OCI-LY7 (cell line): Measurements from ENCODE around the gene LAMA4. TPM values are rescaled to one million over a fixed set of nuclear protein-coding genes. Genes with fewer than 3 reads are reported as not detected.

Experiments used
- BruUV-seq: library from RNA; stranded (reverse); fragments of 400-500 nt; replicated peaks from 2 replicates; lab custom pipeline; 2021; lab: Mats Ljungman, UMichigan
- CTCF ChIA-PET: fragments of 300-600 bp; sonication (Branson Sonifier 250); formaldehyde crosslinking; loops from one replicate; lab custom pipeline; 2022; ENCODE audit warnings: antibody characterized with exemption; ENCODE audit not compliant: unreplicated experiment; lab: Charles Lee
- POLR2A ChIA-PET: fragments of 300-600 bp; sonication (Branson Sonifier 250); formaldehyde crosslinking; loops from one replicate; lab custom pipeline; 2022; ENCODE audit warnings: antibody characterized with exemption; lab: Charles Lee
- DNase-seq: peaks from one replicate; pipeline ENCODE4 v3.0.0-alpha.2; 2015; ENCODE audit warnings: low spot score
- H2AFZ ChIP-seq: fragments of 200-600 bp; sonication (generic), shearing (Covaris generic); 2 replicates; pipeline ENCODE4 v1.6.1; 2014; ENCODE audit warnings: mild to moderate bottlenecking, antibody characterized with exemption, low read length, moderate library complexity
- H3K27ac ChIP-seq: fragments of 200-600 bp; sonication (generic); 2 replicates; pipeline ENCODE4 v1.5.1; 2014; ENCODE audit warnings: mixed run types, low read depth, mild to moderate bottlenecking, moderate library complexity, low read length, inconsistent platforms; ENCODE audit not compliant: poor library complexity, severe bottlenecking
- H3K36me3 ChIP-seq: fragments of 200-600 bp; sonication (generic); 2 replicates; pipeline ENCODE4 v1.6.1; 2014; ENCODE audit warnings: mild to moderate bottlenecking, antibody characterized with exemption, low read length, moderate library complexity, mixed read lengths; ENCODE audit not compliant: insufficient read depth
- H3K4me1 ChIP-seq: fragments of 200-600 bp; sonication (generic); 2 replicates; pipeline ENCODE4 v1.5.1; 2014; ENCODE audit warnings: mild to moderate bottlenecking, low read length; ENCODE audit not compliant: insufficient read depth, poor library complexity, severe bottlenecking
- H3K4me2 ChIP-seq: fragments of 200-600 bp; sonication (generic); 2 replicates; pipeline ENCODE4 v1.6.1; 2014; ENCODE audit warnings: mild to moderate bottlenecking, low read length
- H3K4me3 ChIP-seq: fragments of 200-600 bp; sonication (generic); 2 replicates; pipeline ENCODE4 v1.5.1; 2014; ENCODE audit warnings: mild to moderate bottlenecking, low read depth, low read length; ENCODE audit not compliant: poor library complexity, severe bottlenecking
- H3K79me2 ChIP-seq: fragments of 200-600 bp; sonication (generic); 2 replicates; pipeline ENCODE4 v1.6.1; 2016; ENCODE audit warnings: low read depth, mild to moderate bottlenecking, low read length, moderate library complexity, mixed read lengths; ENCODE audit not compliant: insufficient read depth
- H3K9me2 ChIP-seq: fragments of 200-600 bp; sonication (generic); 2 replicates; pipeline ENCODE4 v1.6.1; 2016; ENCODE audit warnings: mild to moderate bottlenecking, low read length, mixed read lengths; ENCODE audit not compliant: insufficient read depth
- H3K9me3 ChIP-seq: fragments of 200-600 bp; sonication (generic); 2 replicates; pipeline ENCODE4 v1.6.1; 2014; ENCODE audit warnings: mild to moderate bottlenecking, mixed run types, low read length, mixed read lengths
- H4K20me1 ChIP-seq: fragments of 200-600 bp; sonication (generic); 2 replicates; pipeline ENCODE4 v1.6.1; 2014; ENCODE audit warnings: mild to moderate bottlenecking, antibody characterized with exemption, low read length, moderate library complexity, mixed read lengths; ENCODE audit not compliant: insufficient read depth
- EZH2phosphoT487 ChIP-seq: fragments of 200-600 bp; sonication (generic); IDR thresholded peaks from 2 replicates; pipeline ENCODE4 v1.6.1; 2018; ENCODE audit warnings: low read depth, borderline replicate concordance, mild to moderate bottlenecking, mixed run types, antibody characterized with exemption, low read length, moderate library complexity, mixed read lengths
- intact Hi-C: fragments of 100-400 bp; cut with micrococcal nuclease; formaldehyde crosslinking; loops from one replicate; pipeline ENCODE4 v1.10.0; 2022; ENCODE audit not compliant: unreplicated experiment
- total RNA-seq, 2 experiments: library from RNA; depleted of rRNA in 1 of 2; stranded (reverse); fragments of >200 nt in 1 of 2; shearing (Covaris generic) in 1 of 2; gene quantifications; 2 replicates each; pipeline ENCODE4 v1.2.3, GENCODE V29; 2014 to 2022
- TF ChIP-seq, protein P1 (sequence below): fragments of 200-600 bp; sonication (generic); conservative IDR thresholded peaks from 2 replicates; pipeline ENCODE4 v1.5.1; 2014; ENCODE audit warnings: mild to moderate bottlenecking, antibody characterized with exemption, low read length, moderate library complexity, mixed read lengths

The LAMA4 gene
- total RNA-seq, 2 experiments from 2014 or later, result not detected

DNA sequence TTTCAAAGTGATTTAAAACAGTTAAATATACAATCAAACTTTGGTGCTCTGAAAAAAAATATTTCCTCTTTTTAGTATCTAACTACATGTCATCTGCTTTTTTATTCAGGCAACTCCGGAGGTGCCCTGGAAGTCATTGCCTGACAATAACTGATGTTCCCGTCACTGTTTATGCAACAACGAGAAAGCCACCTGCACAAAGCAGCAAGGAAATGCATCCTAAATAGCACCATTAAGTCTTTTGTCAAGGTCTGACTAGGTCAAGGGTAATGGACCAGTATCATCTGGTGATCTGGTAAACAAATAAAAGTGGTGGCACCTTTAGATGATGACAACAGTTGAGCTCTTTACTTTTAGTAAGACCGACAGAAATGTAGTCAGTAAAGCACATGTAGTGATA, 153.8 kb downstream of the LAMA4 start:
- H3K36me3 ChIP-seq, result no peaks in the 10 kb centered on the region
- H2AFZ ChIP-seq, result no peak overlapping the region
- H3K27ac ChIP-seq, result no peak overlapping the region
- no peaks in the 10 kb centered on the region for H3K9me2 ChIP-seq
- ChIA-PET CTCF (no interaction called here), POLR2A (interaction anchor here (2.1 kb wide), 1 partner anchor 13 kb away, joined by 6 read pairs; the partner anchor contains the start of genes FAM229B and TUBE1)
- H3K4me2 ChIP-seq, result no peak overlapping the region
- H3K4me1 ChIP-seq, result no peaks in the 10 kb centered on the region
- no peak overlapping the region for H3K4me3 ChIP-seq
- H3K79me2 ChIP-seq, result no peaks in the 10 kb centered on the region
- no peaks in the 10 kb centered on the region for H3K9me3 ChIP-seq
- TF ChIP-seq, protein P1, sequence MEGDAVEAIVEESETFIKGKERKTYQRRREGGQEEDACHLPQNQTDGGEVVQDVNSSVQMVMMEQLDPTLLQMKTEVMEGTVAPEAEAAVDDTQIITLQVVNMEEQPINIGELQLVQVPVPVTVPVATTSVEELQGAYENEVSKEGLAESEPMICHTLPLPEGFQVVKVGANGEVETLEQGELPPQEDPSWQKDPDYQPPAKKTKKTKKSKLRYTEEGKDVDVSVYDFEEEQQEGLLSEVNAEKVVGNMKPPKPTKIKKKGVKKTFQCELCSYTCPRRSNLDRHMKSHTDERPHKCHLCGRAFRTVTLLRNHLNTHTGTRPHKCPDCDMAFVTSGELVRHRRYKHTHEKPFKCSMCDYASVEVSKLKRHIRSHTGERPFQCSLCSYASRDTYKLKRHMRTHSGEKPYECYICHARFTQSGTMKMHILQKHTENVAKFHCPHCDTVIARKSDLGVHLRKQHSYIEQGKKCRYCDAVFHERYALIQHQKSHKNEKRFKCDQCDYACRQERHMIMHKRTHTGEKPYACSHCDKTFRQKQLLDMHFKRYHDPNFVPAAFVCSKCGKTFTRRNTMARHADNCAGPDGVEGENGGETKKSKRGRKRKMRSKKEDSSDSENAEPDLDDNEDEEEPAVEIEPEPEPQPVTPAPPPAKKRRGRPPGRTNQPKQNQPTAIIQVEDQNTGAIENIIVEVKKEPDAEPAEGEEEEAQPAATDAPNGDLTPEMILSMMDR, result no peak
- no peak for TF ChIP-seq EZH2phosphoT487
- BruUV-seq, result no TSS peak
- DNase-seq, result no peak
- intact Hi-C loops, result no loop called here
- H4K20me1 ChIP-seq, result no peaks in the 10 kb centered on the region

DNA sequence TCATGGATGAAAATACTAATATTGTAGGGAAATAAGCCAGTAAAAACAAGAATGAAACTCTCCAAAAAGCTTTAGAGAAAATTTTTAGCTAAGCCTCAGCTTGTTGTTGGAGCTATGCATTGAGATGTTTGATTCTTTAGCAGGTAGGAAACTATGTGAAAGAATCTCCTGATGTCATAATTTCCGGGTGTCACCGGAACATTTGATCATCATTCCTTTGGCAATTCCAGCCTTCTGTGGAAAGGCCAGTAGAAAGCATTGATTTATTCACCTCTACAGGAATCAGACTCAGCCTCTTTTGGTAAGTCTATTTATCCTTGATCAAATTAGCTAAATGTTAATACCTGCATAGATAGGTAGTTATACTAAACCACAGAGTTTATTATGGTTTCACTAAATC, 157.5 kb downstream of the LAMA4 start:
- Histone ChIP-seq H4K20me1 (no peaks in the 10 kb centered on the region), H2AFZ (no peak overlapping the region), H3K4me2 (no peak overlapping the region), H3K4me1 (no peaks in the 10 kb centered on the region), H3K36me3 (no peaks in the 10 kb centered on the region), H3K9me3 (no peaks in the 10 kb centered on the region), H3K27ac (no peak overlapping the region), H3K9me2 (no peaks in the 10 kb centered on the region), H3K79me2 (no peaks in the 10 kb centered on the region), H3K4me3 (no peak overlapping the region)
- no peak for DNase-seq
- CTCF ChIA-PET, result interaction anchor here (1.0 kb wide), 1 partner anchor 9 kb away, joined by 4 read pairs; the partner anchor contains the start of genes FAM229B and TUBE1
- no TSS peak for BruUV-seq
- POLR2A ChIA-PET, result interaction anchor here (0.7 to 2.1 kb wide), 3 partner anchors 10 to 1769 kb away, joined by 3 to 10 read pairs (median 3); partner anchors contain the start of genes FAM229B and TUBE1
- intact Hi-C loops, result no loop called here
- TF ChIP-seq, protein P1, result no peak
- TF ChIP-seq EZH2phosphoT487, result no peak

- peak; percentile 3 for DNase-seq
- Histone ChIP-seq H3K9me3 (no peaks in the 10 kb centered on the region), H3K4me3 (peak overlapping the region; percentile 78), H3K4me1 (peaks cover 6% of the 10 kb centered on the region), H3K36me3 (peaks cover 19% of the 10 kb centered on the region), H3K79me2 (peaks cover 7% of the 10 kb centered on the region; the same call in 1 of the 2 replicates), H2AFZ (peak overlapping the region; percentile 100), H3K4me2 (peak overlapping the region; percentile 83), H3K9me2 (no peaks in the 10 kb centered on the region), H3K27ac (no peak overlapping the region), H4K20me1 (no peaks in the 10 kb centered on the region)
- TF ChIP-seq, protein P1, result no peak
- TF ChIP-seq EZH2phosphoT487, result no peak
- POLR2A ChIA-PET, result interaction anchor here (0.6 to 3.6 kb wide), 8 partner anchors 9 to 866 kb away, joined by 3 to 32 read pairs (median 6); no protein-coding TSS in a partner anchor
- intact Hi-C loops, result no loop called here
- TSS peak; percentile 83 for BruUV-seq
- CTCF ChIA-PET, result interaction anchor here (0.8 to 1.5 kb wide), 4 partner anchors 9 to 92 kb away, joined by 3 to 5 read pairs (median 4); no protein-coding TSS in a partner anchor
These were observed 166.5 kb downstream of the LAMA4 start for GRCh38 chr6:112087916-112088315.
